SIG-M5 treated with dmso at 0.1 percent for 504 hours (cell line): ENCODE results near the gene SNX20.

ENCODE experiments used
- DNase-seq: peaks from one replicate; lab custom pipeline; 2025; ENCODE audit not compliant: unreplicated experiment; lab: John Stamatoyannopoulos, UW

SNX20 gene

DNA sequence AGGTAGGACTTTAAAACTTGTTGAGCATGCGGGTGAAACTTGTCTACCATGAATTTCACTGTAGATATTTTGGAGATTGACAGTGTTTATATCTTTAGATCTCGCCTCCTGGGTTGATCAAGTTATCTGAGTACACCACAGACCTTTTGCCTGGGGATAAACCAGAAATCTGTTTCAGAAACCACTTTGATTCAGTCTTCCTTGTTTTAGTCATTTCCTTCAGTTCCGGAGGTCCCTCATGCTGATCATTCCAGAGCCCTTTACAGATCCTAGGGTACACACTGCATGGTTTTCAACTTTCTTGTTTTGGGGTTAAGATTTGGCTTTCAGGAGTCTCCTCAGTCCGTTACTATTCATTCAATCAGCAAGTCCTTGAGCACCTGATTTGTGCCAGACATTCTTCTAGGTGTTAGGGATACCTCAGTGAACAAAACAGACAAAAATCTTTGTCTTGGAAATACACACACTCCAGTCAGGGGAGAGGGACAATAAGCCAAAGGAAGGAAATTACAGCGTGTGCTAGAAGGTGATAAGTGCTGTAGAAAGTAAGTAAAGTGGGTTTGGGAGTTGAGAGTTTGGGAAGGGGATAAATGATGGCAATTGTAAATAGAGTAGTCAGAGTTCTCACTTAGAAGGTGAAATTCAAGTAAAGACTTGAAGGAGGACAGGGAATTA, 24.5 kb upstream of the SNX20 start:
- no peak for DNase-seq

DNA sequence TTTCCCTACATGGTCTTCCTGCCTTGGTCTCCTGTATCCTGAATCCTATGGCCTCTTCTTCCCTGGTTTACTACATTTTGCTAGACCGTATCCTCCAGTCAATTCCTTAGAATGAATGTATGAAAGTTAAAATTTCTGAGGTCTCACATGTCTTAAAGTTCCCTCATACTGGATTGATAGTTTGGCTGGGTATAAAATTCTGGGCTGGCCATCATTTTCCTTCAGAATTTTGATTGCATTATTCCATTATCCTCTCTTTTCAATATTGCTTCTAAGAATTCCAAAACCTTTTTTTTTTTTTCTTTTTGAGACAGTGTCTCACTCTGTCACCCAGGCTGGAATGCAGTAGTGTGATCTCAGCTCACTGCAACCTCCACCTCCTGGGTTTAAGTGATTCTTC, 23.1 kb upstream of the SNX20 start:
- no peak for DNase-seq

DNA sequence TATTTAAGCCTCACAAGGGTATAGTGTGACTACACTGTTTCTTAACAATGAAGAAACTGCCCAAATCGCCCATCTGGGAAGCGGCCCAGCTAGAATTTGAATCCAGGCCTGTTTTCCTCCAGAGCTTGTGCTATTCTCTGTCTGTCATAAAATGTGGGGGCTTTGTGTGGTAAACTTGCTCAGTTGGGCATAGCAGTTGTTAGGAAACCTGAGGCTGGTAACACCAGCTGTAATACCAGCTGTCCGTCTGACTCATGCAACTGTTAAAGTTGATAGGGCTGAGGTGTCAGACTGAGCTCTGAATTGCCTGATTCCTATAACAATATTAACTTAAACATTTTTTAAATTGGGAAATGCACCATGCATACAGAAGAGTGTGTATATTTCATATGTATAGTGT, 21.6 kb upstream of the SNX20 start:
- DNase-seq, result peak; percentile 52

DNA sequence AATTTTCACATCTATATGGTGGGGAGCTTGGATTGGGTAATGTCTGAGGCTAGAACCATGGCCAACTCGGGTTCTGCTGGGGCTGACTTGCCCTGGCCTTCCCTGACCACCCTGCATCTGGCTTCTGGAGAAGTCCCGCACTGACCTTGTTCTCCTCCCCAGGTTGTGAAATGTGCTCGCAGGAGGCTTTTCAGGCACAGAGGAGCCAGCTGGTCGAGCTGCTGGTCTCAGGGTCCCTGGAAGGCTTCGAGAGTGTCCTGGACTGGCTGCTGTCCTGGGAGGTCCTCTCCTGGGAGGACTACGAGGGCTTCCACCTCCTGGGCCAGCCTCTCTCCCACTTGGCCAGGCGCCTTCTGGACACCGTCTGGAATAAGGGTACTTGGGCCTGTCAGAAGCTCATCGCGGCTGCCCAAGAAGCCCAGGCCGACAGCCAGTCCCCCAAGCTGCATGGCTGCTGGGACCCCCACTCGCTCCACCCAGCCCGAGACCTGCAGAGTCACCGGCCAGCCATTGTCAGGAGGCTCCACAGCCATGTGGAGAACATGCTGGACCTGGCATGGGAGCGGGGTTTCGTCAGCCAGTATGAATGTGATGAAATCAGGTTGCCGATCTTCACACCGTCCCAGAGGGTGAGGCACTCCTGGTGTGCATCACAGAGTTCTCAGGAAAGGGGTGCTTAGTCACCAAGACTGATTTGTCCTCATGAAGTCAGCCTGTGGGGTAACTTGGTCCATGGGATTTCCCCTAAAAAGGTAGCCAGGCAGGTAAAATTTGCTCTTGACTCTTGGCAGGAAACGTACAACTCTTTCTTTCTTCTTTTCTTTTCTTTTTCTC, 18.4 kb upstream of the SNX20 start:
- peak; percentile 17 for DNase-seq

DNA sequence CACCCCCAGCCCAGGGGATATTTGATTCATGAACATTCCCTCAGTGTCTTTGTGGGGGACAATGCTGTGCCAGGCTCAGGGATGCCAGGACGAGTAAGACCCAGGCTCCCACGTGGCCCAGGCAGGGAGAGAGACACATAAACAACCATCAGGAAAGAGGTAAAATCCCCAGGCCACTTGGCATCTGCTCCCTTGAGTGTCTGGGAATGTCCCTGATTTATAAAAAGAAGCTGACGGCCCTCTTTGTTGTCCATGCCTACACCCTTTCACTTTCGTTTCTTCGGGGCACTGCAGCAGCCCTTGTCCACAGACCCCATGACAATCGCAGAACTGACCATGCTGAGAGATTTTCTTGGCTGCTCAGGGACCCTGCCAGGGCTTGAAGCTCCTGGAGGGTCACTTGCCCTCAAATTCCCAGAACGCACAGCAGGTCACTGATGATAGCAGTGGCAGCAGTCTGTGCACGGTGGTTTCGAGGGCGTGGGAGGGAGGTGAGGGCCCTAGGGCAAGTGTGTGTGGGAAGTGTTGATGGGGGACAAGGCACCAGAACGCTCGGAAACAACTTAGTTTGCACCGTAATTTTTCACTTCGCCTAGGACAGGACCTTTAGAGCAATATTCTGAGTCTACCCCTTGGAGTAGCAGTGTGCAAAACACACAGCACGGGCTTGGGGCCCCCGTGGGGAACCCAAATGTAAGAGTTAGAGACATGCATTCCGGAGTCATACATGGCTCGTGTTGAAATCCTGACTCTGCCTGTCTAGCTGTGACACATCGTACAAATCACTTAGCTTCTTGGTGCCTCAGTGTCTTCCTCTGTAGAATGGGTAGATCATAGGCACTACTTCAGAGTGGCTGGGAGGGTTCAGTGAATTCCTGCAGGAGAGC, 17.0 kb upstream of the SNX20 start:
- DNase-seq, result no peak

DNA sequence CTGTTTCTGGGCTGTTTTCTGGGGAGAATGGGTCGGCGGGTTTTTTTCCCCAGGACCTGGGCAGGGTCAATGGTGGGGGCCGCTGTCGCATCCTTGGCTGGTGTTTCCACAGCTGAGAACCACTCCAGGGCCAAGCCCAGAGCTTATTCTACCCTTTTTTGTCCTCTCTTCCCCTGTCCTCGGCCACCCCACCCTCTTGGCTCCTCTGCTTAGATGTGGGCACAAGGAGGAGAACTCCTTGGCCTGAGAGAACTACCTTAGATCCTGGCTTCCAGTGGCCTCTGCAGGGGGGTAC, 16.3 kb upstream of the SNX20 start:
- no peak for DNase-seq

DNA sequence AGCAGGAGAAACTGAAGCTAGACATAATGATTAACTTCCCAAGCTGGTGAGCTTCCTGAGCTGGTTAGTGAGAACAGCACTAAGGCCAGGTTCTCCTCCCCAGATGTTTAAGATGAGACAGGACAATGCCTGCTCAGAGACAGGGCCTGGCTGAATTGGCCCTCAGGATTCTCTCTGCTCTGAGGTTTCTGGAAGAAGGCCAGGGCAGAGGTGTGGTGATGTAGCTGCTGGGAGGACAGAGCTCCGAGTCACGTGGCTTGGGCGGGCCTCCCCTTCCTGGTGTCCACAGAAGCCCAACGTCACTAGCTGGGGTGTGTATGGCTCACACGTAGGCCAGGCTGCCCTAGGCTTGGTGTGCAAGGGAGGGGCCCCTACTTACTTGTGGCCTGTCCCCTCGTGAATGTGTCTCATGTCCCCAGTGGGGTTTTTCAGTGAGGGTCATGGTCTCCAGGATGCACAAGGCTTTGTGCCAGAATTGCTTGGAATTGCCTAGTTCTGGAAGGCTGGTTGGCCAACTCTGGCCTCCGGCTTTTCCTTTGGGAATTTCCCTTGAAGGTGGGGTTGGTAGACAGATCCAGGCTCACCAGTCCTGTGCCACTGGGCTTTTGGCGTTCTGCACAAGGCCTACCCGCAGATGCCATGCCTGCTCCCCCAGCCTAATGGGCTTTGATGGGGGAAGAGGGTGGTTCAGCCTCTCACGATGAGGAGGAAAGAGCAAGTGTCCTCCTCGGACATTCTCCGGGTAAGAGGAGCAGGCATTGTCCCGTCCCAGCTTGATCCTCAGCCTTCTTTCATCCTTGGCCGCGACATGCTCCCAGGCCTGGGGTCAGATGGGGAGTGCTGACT, 15.7 kb upstream of the SNX20 start:
- no peak for DNase-seq

DNA sequence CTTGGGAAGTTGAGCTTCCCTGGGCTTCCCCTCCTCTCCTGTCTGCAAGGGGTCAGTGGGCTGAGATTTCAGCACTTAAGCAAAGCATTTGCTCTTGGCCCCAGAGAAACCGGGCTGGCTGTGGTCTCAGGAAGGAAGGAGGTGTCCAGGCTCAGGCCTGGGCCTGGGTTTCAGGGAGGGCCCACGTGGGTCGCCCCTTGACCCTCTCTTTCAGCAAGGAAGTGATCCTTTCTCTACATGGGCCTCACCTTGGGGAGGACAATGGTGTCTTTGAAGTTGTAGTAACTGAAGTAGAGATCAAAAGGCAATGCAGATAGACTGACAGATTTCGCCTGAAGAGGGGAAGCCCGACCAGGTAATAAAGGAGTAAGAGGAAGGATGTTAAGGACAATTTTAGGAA, 15.0 kb upstream of the SNX20 start:
- no peak for DNase-seq

DNA sequence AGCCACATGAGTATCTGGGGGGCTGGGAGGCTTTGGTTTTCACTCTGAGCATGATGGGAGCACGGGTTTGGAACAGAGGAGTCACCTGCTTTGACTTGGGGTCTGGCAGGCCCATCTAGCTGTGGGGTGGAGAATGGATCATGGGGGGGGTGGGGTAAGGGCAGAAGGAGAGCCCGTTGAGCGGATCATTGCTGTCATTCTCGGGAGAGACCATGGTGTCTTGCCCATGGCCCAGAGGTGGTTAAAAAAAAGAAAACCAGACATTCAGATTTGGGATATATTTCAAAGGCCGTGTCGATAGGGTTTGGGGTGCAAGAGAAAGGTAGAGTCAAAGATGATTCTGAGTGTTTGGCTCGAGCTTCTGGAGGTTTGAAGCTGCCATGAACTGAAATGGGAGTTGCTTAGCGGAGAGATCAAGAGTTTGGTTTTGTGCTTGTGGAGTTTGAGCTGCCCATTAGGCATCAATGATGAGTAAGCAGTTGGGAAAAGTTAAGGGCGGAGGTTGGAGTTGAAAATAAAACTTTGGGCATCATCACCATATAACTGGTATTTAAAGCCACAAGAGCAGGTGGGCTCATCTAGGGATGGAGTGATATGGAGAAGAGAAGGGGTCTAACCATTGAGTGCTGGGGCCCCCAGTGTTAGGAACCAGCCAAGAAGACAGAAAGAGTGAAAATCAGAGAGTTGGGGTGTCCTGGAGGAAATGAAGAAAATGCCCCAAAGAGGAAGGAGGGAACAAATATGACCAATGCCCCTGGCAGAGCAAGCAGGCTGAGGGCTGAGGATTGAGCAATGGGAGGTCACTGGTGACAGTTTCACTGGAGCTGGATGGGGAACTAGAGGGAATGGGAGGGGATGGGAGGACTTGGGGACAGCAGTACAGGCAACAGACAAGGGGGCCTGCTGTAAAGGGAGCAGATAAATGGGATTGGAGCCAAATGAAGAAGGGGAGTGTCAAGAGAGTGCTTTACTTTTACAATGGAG, 14.2 kb upstream of the SNX20 start:
- peak; percentile 77 for DNase-seq

DNA sequence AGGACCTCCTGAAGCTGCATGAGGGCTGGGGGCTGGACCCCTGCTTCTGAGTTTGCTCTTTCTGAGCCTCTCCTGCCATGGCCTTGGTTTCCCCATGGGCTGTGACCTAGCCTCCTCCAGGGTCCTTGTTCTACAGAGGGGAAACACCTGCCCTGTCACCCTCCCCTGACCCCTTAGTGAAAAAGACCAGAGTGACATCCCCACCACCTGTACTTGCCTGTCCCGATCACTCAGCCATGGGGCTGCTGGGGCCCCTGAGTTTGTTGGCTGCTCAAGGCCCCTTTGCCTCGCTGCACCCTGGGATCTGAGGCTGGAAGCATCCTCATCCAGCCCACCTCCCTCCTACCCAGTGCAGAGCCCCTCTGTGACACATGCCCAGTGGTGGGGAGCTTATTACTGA, 13.1 kb upstream of the SNX20 start:
- no peak for DNase-seq

DNA sequence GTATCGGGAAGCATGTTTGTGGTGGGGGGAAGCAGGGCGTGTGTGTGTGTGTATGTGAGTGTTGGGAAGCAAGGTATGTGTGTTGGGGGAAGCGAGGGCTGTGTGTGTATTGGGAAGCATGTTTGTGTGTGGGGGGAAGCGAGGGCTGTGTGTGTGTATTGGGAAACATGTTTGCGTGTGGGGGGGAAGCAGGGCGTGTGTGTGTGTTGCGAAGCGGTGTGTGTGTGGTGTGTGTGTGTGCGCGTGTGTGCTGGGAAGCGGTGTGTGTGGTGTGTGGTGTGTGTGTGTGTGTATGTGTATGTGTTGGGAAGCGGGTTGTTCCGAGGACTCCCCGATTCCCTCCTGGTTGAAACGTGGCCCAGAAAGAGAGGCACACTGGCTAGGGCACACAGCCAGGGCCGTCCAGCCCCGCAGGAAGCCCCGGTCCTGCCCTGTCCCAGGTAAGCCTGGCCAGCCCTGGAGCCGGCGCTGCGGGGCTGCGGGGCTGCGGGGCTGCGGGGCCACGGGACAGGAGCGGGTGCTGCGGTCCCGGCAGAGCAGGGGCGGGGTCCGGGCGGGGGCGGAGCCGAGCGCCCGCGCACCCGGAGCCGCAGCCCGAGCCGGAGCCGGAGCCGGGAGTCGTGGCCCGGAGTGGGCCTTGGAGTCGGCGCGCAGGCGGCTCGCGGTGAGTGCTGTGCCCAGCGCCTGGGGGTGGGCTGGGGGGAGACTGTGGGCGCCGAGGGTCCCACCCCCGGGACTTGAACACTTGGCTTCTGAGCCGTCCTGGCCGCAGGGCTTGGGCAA, 12.1 kb upstream of the SNX20 start, which contains the start of gene NOD2:
TSS of gene NOD2 (plus strand) at position 608 of the 783 bp plus-strand sequence. CDS start 5,890 bp downstream, outside the sequence.
- DNase-seq, result no peak

DNA sequence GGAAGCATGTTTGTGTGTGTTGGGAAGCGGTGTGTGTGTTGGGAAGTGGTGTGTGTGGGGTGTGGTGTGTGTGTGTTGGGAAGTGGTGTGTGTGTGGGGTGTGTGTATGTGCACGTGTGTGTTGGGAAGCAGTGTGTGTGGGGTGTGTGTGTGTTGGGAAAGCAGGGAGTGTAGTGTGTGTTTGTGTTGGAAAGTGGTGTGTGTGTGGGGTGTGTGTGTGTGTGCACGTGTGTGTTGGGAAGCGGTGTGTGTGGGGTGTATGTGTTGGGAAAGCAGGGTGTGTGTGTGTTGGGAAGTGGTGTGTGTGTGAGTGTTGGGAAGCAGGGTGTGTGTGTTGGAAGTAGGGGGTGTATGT, 11.5 kb upstream of the SNX20 start:
- DNase-seq, result no peak

DNA sequence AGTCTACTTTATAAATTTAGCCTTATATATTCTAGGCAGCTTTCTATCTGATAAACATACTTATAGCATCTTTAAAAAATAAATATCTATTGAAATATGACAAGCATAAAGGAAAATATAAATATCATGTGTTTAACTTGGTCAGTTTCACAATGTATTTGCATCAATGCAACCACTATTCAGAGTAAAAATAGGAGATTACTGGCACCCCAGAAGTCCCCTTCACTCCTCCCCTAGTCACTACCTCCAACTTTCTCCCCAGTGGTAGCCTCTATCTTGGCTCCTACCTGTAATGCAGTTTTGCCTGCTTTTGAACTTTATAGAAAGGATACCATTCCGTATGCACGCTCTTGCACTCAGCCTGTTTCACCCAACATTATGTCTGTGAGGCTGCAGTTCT, 9.1 kb upstream of the SNX20 start:
- DNase-seq, result no peak

DNA sequence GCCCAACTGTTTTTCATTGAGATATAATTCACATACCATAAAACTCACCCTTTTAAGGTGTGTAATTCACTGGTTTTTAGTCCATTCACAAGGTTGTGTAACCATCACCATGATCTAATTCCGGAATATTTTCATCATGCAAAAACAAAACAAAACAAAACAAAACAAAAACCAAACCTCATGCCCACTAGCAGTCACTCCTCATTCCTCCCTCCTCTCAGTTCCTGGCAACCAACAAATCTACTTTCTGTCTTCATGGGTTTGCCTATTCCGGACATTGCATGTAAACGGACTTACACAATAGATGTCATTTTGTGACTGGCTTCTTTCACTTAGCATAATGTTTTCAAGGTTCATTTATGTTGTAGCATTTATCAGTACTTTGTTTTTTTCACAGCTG, 7.8 kb upstream of the SNX20 start:
- no peak for DNase-seq

DNA sequence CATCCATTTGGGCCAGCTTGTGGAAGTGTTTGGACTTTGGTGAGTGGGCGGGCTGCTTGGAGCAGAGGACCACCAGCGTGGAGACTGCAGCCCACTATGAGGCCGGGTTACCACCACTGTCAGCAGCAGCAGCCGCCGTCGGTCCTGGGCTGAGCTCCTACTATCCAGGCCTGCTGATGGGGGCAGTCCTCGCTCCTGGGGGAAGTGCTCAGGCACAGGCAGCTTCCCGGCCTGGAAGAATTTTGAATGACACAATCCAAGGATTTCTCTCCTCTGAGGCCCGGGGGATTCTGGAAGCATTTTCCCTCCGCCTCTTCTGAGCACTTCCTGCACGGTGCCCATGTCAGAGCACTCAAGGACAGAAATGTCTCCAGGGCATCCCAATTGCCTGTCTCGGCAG, 7.0 kb upstream of the SNX20 start:
- DNase-seq, result no peak

DNA sequence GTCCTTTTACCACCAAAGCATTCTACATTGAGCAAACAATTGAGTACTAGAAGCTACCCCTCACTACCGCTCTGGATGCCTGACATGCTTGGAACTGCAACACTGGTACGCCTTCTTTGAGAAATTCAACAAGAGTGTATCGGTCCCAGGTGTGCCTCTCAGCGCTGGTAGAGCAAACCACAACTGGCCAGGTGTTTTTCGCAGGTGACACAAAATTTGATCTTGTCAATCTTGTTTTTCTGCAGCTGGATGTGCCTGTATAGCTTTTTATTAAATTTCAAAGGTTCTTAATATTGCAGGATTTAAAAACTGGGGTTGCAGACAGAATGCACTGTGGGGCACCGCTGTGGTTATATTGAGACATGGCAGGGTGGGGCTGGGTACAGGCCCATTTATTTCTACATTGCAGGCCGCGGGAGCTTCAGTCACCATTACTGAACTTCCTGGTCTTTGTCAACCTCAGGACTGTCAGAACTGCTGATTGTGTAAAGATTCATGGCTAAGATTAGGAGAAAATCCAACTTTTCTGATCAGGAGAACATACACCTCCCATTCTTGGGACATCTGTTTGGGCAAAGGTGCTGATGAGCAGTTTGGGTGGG, 4.5 kb upstream of the SNX20 start:
- DNase-seq, result peak; percentile 80

DNA sequence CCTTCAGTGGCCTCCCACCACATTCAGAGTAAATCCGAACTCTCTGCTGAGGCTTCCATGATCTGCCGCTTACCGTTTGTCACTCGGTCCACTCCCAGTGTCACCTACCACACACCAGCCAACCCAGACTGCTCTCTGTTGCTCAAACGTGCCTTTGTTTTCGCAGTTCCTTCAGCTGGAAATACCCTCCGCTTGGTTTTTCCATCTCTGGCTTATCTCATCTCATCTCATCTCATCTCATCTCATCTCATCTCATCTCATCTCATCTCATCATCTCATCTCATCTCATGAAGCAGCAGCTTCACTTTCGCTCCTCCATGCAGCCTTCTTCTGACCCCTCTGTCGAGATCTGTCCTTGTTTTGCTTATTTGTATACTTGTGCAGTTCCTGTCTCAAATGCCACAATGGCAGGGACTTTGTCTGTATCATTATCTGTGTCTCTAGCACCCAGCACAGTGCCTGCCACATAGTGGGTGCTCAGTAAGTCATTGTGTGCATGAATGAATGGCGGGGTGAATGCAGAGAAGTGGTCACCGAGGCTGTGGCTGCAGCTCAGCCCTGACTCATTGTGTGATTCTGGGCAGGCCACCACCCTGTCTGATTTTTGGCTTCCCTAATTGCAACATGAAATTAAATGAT, 3.8 kb upstream of the SNX20 start:
- peak; percentile 60 for DNase-seq
